Trophoblast cell (in vitro differentiated cells and primary cell): ENCODE measurements around the gene CAPN1.
A peak's percentile ranks its signal among the peaks of the same experiment; 100 is the strongest.
"Not testable (repeated sequence)": the region's sequence is repeated elsewhere in the genome, so short reads cannot be mapped to it uniquely, and the experiment has no call there.

ENCODE experiments used
- DNase-seq, 2 donors: peaks; one replicate each; pipeline ENCODE4 v3.0.0-alpha.2; 2016
- H2AFZ ChIP-seq: 2 replicates; pipeline ENCODE4 v1.6.1; 2013; ENCODE audit warnings: low read length, moderate library complexity, mild to moderate bottlenecking; ENCODE audit not compliant: insufficient read depth, poor library complexity
- H2AK5ac ChIP-seq: 2 replicates; pipeline ENCODE4 v1.6.1; 2013; ENCODE audit warnings: mild to moderate bottlenecking, low read length
- H2BK120ac ChIP-seq: 2 replicates; pipeline ENCODE4 v1.6.1; 2013; ENCODE audit warnings: low read length, mild to moderate bottlenecking, moderate library complexity; ENCODE audit not compliant: insufficient read depth, poor library complexity
- H2BK12ac ChIP-seq: 2 replicates; pipeline ENCODE4 v1.6.1; 2013; ENCODE audit warnings: mild to moderate bottlenecking, low read length, moderate library complexity
- H2BK5ac ChIP-seq: 2 replicates; pipeline ENCODE4 v1.6.1; 2013; ENCODE audit warnings: low read length, low read depth, moderate library complexity, mild to moderate bottlenecking; ENCODE audit not compliant: poor library complexity
- H3K14ac ChIP-seq: 2 replicates; pipeline ENCODE4 v1.6.1; 2013; ENCODE audit warnings: mild to moderate bottlenecking, low read length
- H3K18ac ChIP-seq: 2 replicates; pipeline ENCODE4 v1.6.1; 2013; ENCODE audit warnings: mild to moderate bottlenecking, low read length
- H3K23ac ChIP-seq: 2 replicates; pipeline ENCODE4 v1.6.1; 2013; ENCODE audit warnings: low read length
- H3K27ac ChIP-seq: 2 replicates; pipeline ENCODE4 v1.5.1; 2013; ENCODE audit warnings: low read depth, mild to moderate bottlenecking, inconsistent platforms, low read length, moderate library complexity
- H3K27me3 ChIP-seq: 2 replicates; pipeline ENCODE4 v1.6.1; 2013; ENCODE audit warnings: inconsistent platforms, mild to moderate bottlenecking, low read length, moderate library complexity; ENCODE audit not compliant: insufficient read depth
- H3K36me3 ChIP-seq, 2 experiments: 1 replicate in 1 of 2; 2 replicates in 1 of 2; pipeline ENCODE4 v1.6.1; 2013; ENCODE audit warnings: low read length in 2 of 2, mild to moderate bottlenecking in 2 of 2, moderate library complexity in 1 of 2; ENCODE audit not compliant: insufficient read depth in 2 of 2, control insufficient read depth in 1 of 2
- H3K4ac ChIP-seq: 2 replicates; pipeline ENCODE4 v1.6.1; 2013; ENCODE audit warnings: low read depth, mild to moderate bottlenecking, low read length, moderate library complexity
- H3K4me1 ChIP-seq, 2 experiments: 1 replicate in 1 of 2; 2 replicates in 1 of 2; pipeline ENCODE4 v1.6.1; 2013; ENCODE audit warnings: low read length in 2 of 2, mild to moderate bottlenecking in 2 of 2, moderate library complexity in 1 of 2; ENCODE audit not compliant: insufficient read depth in 2 of 2, control insufficient read depth in 1 of 2
- H3K4me2 ChIP-seq: 2 replicates; pipeline ENCODE4 v1.6.1; 2013; ENCODE audit warnings: inconsistent platforms, mild to moderate bottlenecking, low read length, moderate library complexity
- H3K4me3 ChIP-seq: 2 replicates; pipeline ENCODE4 v1.5.1; 2013; ENCODE audit warnings: mild to moderate bottlenecking, low read depth, low read length, inconsistent platforms
- H3K79me1 ChIP-seq: one replicate; pipeline ENCODE4 v1.6.1; 2013; ENCODE audit warnings: low read length
- H3K79me2 ChIP-seq: 2 replicates; pipeline ENCODE4 v1.6.1; 2013; ENCODE audit warnings: low read length, mild to moderate bottlenecking; ENCODE audit not compliant: control insufficient read depth, insufficient read depth, poor library complexity
- H3K9ac ChIP-seq: 2 replicates; pipeline ENCODE4 v1.6.1; 2013; ENCODE audit warnings: mild to moderate bottlenecking, low read length
- H3K9me3 ChIP-seq: 2 replicates; pipeline ENCODE4 v1.6.1; 2013; ENCODE audit warnings: low read depth, mild to moderate bottlenecking, control low read depth, inconsistent platforms, low read length; ENCODE audit not compliant: insufficient read depth
- H4K12ac ChIP-seq: 2 replicates; pipeline ENCODE4 v1.6.1; 2013; ENCODE audit warnings: low read depth, mild to moderate bottlenecking, low read length, moderate library complexity
- H4K8ac ChIP-seq: 2 replicates; pipeline ENCODE4 v1.6.1; 2013; ENCODE audit warnings: low read depth, mild to moderate bottlenecking, low read length, moderate library complexity
- H4K91ac ChIP-seq: one replicate; pipeline ENCODE4 v1.6.1; 2013; ENCODE audit warnings: low read depth, mild to moderate bottlenecking, low read length, moderate library complexity
- WGBS: extraction: QIAGEN DNeasy Blood & Tissue Kit; methylation state at CpG from one replicate; pipeline ENCODE4 v1.1.7; 2013; ENCODE audit warnings: missing lambda C conversion rate; ENCODE audit not compliant: insufficient read length, insufficient coverage; ENCODE audit errors: extremely low coverage; 5-methylcytosine and 5-hydroxymethylcytosine counted together

Gene CAPN1

GRCh38 chr11:65248184-65248710, 66.5 kb downstream of the CAPN1 start:
- not testable (repeated sequence) for H3K4me1 ChIP-seq, H2AK5ac ChIP-seq
- WGBS = no CpG with 5 or more reads among the region's 9 CpGs

GRCh38 chr11:65251476-65251875, 69.7 kb downstream of the CAPN1 start:
- Histone ChIP-seq H3K9me3 (no peaks in the 10 kb centered on the region), H3K27me3 (no peaks in the 10 kb centered on the region), H4K12ac (no peak overlapping the region), H4K8ac (no peak overlapping the region), H2AK5ac (no peak overlapping the region), H3K79me2 (no peaks in the 10 kb centered on the region), H3K27ac (no peak overlapping the region), H3K36me3 (no peaks in the 10 kb centered on the region), H3K4me1 (no peaks in the 10 kb centered on the region), H2BK12ac (no peak overlapping the region), H3K9ac (no peak overlapping the region), H2AFZ (no peak overlapping the region), H2BK5ac (no peak overlapping the region), H3K23ac (no peak overlapping the region), H3K79me1 (no peaks in the 10 kb centered on the region), H3K4ac (no peak overlapping the region), H3K4me2 (no peak overlapping the region), H3K4me3 (no peak overlapping the region), H3K14ac (no peak overlapping the region), H4K91ac (no peak overlapping the region), H2BK120ac (no peak overlapping the region), H3K18ac (no peak overlapping the region)
- no CpG with 5 or more reads among the region's 9 CpGs for WGBS
- DNase-seq = no peak

More at GRCh38 chr11:65248184-65248710, 66.5 kb downstream of the CAPN1 start:
- H3K27ac ChIP-seq, H4K12ac ChIP-seq, H2AFZ ChIP-seq, H3K36me3 ChIP-seq, H3K18ac ChIP-seq, H4K8ac ChIP-seq, H4K91ac ChIP-seq, H3K9me3 ChIP-seq, H3K4me3 ChIP-seq, H2BK5ac ChIP-seq, H3K14ac ChIP-seq, H3K4ac ChIP-seq, H2BK120ac ChIP-seq, DNase-seq, H3K79me2 ChIP-seq, H2BK12ac ChIP-seq, H3K9ac ChIP-seq, H3K79me1 ChIP-seq, H3K23ac ChIP-seq, H3K4me2 ChIP-seq, H3K27me3 ChIP-seq: not testable (repeated sequence)

DNA sequence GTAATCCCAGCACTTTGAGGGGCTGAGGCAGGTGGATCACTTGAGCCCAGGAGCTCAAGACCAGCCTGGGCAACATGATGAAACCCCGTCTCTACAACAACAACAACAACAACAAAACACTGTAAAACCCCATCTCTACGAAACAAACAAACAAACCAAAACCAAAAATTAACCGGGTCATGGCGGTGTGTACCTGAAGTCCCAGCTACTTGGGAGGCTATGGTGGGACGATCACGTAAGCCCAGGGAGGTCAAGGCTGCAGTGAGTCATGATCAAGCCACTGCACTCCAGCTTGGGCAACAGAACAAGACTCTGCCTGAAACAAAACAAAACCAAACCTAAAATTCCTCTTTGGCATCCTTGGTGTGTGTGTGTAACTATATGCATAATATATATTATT, 73.0 kb downstream of the CAPN1 start:
- no peaks in the 10 kb centered on the region for H3K79me2 ChIP-seq
- H3K36me3 ChIP-seq = no peaks in the 10 kb centered on the region
- H3K27me3 ChIP-seq = no peaks in the 10 kb centered on the region
- WGBS = 100% methylated on average over 2 of the region's 6 CpGs
- no peak overlapping the region for H3K9ac ChIP-seq
- no peak overlapping the region for H2AK5ac ChIP-seq
- no peak overlapping the region for H3K18ac ChIP-seq
- DNase-seq = peak in 1 of 2 donors; percentile 6
- H2BK5ac ChIP-seq = no peak overlapping the region
- no peak overlapping the region for H4K91ac ChIP-seq
- H2BK12ac ChIP-seq = no peak overlapping the region
- H4K12ac ChIP-seq = no peak overlapping the region
- no peaks in the 10 kb centered on the region for H3K9me3 ChIP-seq
- H3K4me2 ChIP-seq = no peak overlapping the region
- H3K4me3 ChIP-seq = no peak overlapping the region
- H3K79me1 ChIP-seq = no peaks in the 10 kb centered on the region
- no peak overlapping the region for H3K14ac ChIP-seq
- H3K4me1 ChIP-seq = no peaks in the 10 kb centered on the region
- no peak overlapping the region for H2AFZ ChIP-seq
- no peak overlapping the region for H4K8ac ChIP-seq
- H3K4ac ChIP-seq = no peak overlapping the region
- H3K27ac ChIP-seq = no peak overlapping the region
- no peak overlapping the region for H3K23ac ChIP-seq
- no peak overlapping the region for H2BK120ac ChIP-seq

- WGBS = no CpG with 5 or more reads among the region's 5 CpGs
- no peaks in the 10 kb centered on the region for H3K36me3 ChIP-seq
- no peak overlapping the region for H3K18ac ChIP-seq
Observed at GRCh38 chr11:65258988-65259387, 77.3 kb downstream of the CAPN1 start.

More at GRCh38 chr11:65258988-65259387, 77.3 kb downstream of the CAPN1 start:
- Histone ChIP-seq H3K79me2 (peaks cover 8% of the 10 kb centered on the region), H3K4me3 (no peak overlapping the region), H3K27ac (no peak overlapping the region), H3K9me3 (no peaks in the 10 kb centered on the region), H3K27me3 (no peaks in the 10 kb centered on the region), H2AFZ (no peak overlapping the region), H4K12ac (no peak overlapping the region), H3K79me1 (peaks cover 9% of the 10 kb centered on the region), H3K14ac (no peak overlapping the region), H4K8ac (no peak overlapping the region), H2AK5ac (no peak overlapping the region), H3K23ac (no peak overlapping the region), H2BK5ac (no peak overlapping the region), H3K4me2 (no peak overlapping the region), H4K91ac (no peak overlapping the region), H2BK12ac (no peak overlapping the region), H2BK120ac (no peak overlapping the region), H3K9ac (no peak overlapping the region), H3K4ac (no peak overlapping the region), H3K4me1 (peaks cover 0 to 5% of the 10 kb centered on the region in 2 experiments)
- DNase-seq = no peak
